Measurements from ENCODE around the gene RARA.

GRCh38 chr17:40340880-40341807 lies 32.2 kb downstream of the RARA start:
- peak; percentile 40; the same call in 1 of the 2 replicates for TF ChIP-seq ZFP30 (CRISPR knock-in tag; IDR thresholded peaks at IDR 0.05)
- no peak for TF ChIP-seq CSDC2 (CRISPR knock-in tag; IDR thresholded peaks at IDR 0.05)
- peak; percentile 92 for TF ChIP-seq PATZ1 (CRISPR knock-in tag; IDR thresholded peaks at IDR 0.05; ENCODE audit: borderline replicate concordance)
- 0 out of 2 replicates have a peak, but pooled peaks have one; percentile 14 for TF ChIP-seq ARNTL (CRISPR knock-in tag; IDR thresholded peaks at IDR 0.05; ENCODE audit: borderline replicate concordance, low read depth)
- TF ChIP-seq TCF4 (CRISPR knock-in tag; IDR thresholded peaks at IDR 0.05; ENCODE audit: borderline replicate concordance): peak; percentile 47; the same call in 1 of the 2 replicates
